HG03565 (cell line): ENCODE data around the gene BAX.
A peak's percentile ranks its signal among the peaks of the same experiment; 100 is the strongest.
"Not testable (repeated sequence)": the region's sequence is repeated elsewhere in the genome, so short reads cannot be mapped to it uniquely, and the experiment has no call there.

ENCODE experiments used
- ATAC-seq: cut with Tn5 transposase; IDR thresholded peaks from one replicate; pipeline ENCODE4 v1.9.1; 2021; ENCODE audit warnings: mild to moderate bottlenecking, moderate library complexity; ENCODE audit not compliant: unreplicated experiment

BAX gene

DNA sequence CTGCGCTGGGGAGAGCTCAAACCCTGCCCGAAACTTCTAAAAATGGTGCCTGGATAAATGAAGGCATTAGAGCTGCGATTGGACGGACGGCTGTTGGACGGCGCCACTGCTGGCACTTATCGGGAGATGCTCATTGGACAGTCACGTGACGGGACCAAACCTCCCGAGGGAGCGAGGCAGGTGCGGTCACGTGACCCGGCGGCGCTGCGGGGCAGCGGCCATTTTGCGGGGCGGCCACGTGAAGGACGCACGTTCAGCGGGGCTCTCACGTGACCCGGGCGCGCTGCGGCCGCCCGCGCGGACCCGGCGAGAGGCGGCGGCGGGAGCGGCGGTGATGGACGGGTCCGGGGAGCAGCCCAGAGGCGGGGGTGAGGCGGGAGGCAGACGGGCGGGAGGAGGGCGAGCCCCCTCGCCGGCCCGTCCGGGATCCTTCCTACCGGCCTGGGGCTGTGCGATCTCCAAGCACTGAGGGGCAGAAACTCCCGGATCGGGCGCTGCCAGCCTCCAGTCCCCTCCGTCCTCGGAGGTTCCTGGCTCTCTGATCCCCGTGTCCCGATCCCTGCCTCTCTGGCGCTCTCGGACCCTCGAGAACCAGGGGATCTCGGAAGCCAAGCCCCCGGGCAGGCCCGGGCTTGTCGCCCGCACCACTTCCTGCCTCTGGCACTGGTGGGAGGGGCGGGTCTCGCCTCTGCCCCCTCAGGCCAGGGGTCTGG lies at the start of gene BAX:
Gene BAX, plus strand, starts transcription at position 281 of the 713 bp plus-strand sequence. Its CDS starts 54 bp downstream, at position 335.
- ATAC-seq, result peak; percentile 76

GRCh38 chr19:48905664-48906063 lies 49.0 kb upstream of the BAX start:
- no peak for ATAC-seq

GRCh38 chr19:48906324-48906723 lies 48.4 kb upstream of the BAX start:
- ATAC-seq, result no peak

GRCh38 chr19:48907671-48908070 lies 47.0 kb upstream of the BAX start:
- no peak for ATAC-seq

- not testable (repeated sequence) for ATAC-seq
Measured at GRCh38 chr19:48909424-48910077, 45.1 kb upstream of the BAX start.

DNA sequence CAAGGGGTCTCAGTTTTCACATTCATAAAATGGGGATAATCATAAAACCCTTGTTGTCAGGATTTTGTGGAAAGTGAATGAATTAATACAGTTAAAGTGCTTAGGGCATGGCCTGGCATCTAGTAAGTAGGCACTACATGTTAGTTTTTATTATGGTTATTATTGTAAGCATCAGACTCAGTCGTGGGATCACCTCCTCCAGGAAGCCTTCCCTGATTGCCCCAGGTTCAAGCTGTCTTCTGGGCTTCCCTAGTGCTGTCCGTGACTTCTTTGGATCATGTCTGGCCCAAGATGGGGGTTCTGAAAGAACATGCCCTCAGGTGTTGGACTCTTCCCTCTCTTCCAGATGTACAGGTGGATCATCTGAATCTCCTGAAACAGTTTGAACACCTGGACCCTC lies 43.9 kb upstream of the BAX start:
- ATAC-seq, result no peak

- no peak for ATAC-seq
Measured at GRCh38 chr19:48913114-48913889, 41.4 kb upstream of the BAX start.

DNA sequence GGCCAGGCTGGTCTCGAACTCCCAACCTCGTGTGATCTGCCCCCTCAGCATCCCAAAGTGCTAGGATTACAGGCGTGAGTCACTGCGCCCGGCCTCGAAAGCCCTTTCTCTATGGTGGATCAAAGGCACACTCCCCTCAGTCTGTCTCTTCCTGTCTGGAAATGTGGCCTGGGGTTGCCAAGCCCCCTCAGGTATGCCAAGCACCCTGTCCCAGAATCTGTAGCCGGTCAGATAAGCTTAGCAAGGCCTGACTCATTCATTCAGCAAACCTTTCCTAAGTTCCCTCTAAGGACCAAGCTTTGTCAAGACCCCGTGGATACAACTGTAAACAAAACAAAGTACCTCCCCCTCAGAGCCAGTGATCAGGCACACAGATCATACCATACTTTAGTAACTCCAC lies 40.5 kb upstream of the BAX start:
- ATAC-seq, result no peak

DNA sequence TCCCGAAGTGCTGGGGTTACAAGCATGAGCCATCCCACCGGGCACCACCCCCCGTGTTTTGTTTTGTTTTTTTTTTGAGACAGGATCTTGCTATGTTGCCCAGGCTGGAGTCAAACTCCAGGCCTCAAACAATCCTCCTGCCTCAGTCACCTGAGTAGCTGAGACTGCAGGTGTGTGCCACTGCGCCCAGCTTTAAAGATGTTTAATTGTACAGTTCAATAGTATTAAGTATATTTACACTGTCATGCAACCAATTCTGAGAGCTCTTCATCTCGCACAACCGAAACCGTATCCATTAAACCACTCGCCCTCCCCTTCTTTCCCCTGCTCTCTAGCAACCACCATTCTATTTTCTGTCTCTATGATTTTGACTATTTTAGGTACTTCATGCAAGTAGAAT lies 38.9 kb upstream of the BAX start:
- no peak for ATAC-seq

DNA sequence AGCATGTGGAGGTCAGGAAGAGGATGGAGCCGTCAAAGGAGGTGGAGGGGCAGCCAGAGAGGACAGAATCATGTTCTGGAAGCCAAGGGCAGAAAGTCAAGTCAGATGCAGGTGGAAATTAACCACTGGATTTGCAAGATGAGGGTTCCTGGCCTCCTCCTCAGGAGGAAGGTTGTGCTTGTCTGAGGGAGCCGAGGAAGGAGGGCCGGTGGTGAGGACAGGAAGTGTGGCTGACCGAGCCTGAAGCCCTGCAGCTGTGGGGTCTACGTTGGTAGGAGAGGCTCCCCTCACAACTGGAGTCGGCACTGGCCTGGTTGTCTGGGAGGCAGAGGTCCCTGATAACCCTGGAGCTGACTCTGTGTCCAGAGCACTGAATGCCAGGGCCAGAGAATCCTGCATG lies 36.6 kb upstream of the BAX start:
- ATAC-seq, result no peak

GRCh38 chr19:48918801-48919247 lies 35.9 kb upstream of the BAX start:
- ATAC-seq, result no peak

- not testable (repeated sequence) for ATAC-seq
Measured at GRCh38 chr19:48919271-48919670, 35.4 kb upstream of the BAX start.

- no peak for ATAC-seq
Measured at GRCh38 chr19:48920949-48921348, 33.7 kb upstream of the BAX start.

- no peak for ATAC-seq
Measured at GRCh38 chr19:48921721-48922500, 32.8 kb upstream of the BAX start.

DNA sequence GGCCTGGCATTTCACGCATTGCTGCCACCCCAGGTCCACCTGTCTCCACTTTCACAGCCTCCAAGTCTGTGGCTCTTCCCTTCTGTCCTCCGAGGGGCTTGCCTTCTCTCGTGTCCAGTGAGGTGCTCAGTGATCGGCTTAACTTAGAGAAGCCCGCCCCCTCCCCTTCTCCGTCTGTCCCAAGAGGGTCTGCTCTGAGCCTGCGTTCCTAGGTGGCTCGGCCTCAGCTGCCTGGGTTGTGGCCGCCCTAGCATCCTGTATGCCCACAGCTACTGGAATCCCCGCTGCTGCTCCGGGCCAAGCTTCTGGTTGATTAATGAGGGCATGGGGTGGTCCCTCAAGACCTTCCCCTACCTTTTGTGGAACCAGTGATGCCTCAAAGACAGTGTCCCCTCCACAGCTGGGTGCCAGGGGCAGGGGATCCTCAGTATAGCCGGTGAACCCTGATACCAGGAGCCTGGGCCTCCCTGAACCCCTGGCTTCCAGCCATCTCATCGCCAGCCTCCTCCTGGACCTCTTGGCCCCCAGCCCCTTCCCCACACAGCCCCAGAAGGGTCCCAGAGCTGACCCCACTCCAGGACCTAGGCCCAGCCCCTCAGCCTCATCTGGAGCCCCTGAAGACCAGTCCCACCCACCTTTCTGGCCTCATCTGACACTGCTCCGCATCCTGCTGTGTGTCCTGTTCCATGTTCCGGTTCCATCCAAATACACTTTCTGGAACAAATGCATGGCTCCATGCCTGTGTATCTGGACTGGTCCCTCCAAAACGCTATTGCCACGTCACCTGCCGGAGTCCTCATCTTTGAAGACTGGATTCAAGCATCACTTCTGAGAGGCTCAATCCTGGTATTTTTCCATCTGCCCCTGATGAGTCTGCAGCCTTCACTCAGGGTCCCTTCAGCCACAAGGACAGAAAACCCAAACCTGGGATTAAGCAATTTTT lies 31.9 kb upstream of the BAX start:
- ATAC-seq, result no peak

DNA sequence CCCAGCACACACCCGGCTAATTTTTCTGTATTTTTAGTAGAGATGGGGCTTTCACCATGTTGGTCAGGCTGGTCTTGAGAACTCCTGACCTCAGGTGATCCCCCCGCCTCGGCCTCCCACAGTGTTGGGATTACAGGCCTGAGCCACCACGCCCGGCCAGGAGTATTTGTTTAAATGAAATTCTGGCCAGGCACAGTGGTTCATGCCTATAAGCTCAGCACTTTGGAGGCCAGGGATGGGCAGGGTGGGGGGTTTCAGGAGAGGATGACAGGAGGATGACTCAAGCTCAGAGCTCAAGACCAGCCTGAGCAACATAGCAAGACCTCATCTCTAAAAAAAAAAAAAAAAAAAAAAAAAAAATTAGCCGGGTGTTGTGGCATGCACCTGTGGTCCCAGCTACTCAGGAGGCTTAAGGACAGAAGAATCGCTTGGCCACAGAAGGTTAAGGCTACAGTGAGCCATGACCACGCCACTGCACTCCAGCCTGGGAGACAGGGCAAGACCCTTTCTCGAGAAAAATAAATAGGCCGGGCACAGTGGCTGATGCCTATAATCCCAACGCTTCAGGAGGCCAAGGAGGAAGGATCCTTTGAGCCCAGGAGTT lies 29.3 kb upstream of the BAX start:
- no peak for ATAC-seq

DNA sequence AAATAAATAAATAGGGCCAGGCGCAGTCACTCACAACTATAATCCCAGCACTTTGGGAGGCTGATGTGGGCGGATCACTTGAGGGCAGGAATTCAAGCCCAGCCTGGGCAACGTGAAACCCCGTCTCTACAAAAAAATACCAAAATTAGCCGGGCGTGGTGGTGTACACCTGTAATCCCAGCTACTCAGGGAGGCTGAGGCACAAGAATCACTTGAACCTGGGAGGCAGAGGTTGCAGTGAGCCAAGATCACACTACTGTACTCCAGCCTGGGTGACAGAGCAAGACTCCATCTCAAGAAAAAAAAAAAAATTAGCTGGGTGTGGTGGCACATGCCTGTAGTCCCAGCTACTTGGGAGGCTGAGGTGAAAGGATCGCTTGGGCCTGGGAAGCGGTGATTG lies 28.8 kb upstream of the BAX start:
- not testable (repeated sequence) for ATAC-seq

GRCh38 chr19:48926909-48927308 lies 27.8 kb upstream of the BAX start:
- ATAC-seq, result no peak

- ATAC-seq, result not testable (repeated sequence)
Measured at GRCh38 chr19:48927692-48928091, 27.0 kb upstream of the BAX start.
